ENCODE data around the gene MOB4. TPM values are rescaled to one million over a fixed set of nuclear protein-coding genes. Genes with fewer than 3 reads are reported as not detected.
"Not testable (repeated sequence)": the region's sequence is repeated elsewhere in the genome, so short reads cannot be mapped to it uniquely, and the experiment has no call there.

Gene MOB4
- 23.1 and 23.7 TPM in 2 replicates for total RNA-seq
- long read RNA-seq, transcript MOB4-207 (7 exons, 1,021 nt) = minor isoform, 42 of 356 reads
- long read RNA-seq, transcript MOB4-202 (8 exons, 3,986 nt) = major isoform, 311 of 356 reads
- long read RNA-seq, partial matches to known transcripts = 0 of 356 reads
- long read RNA-seq, other reads (novel, unspliced or antisense) = 1 of 356 reads

GRCh38 chr2:197515739-197516392, at the start of gene MOB4:
MOB4 (plus strand) TSS chr2:197516066; CDS start chr2:197516087, 21 bp downstream.
- DNase-seq (ENCODE audit: extremely low spot score, unreplicated experiment) = peak; percentile 98
- Mint-ChIP-seq H3K4me1 (ENCODE audit: unreplicated experiment) (peaks cover 38% of the 10 kb centered on the region), H3K9me3 (ENCODE audit: unreplicated experiment) (peaks cover 1% of the 10 kb centered on the region), H3K36me3 (ENCODE audit: unreplicated experiment) (peaks cover 1% of the 10 kb centered on the region), H3K27ac (ENCODE audit: unreplicated experiment) (peak within 1 kb of the TSS; percentile 96), H3K27me3 (ENCODE audit: unreplicated experiment) (no peaks in the 10 kb centered on the region), H3K4me3 (ENCODE audit: unreplicated experiment) (peak within 1 kb of the TSS; percentile 93)
- no peak for TF ChIP-seq CTCF (IDR thresholded peaks at IDR 0.05)

GRCh38 chr2:197472166-197472565, 43.7 kb upstream of the MOB4 start:
- Mint-ChIP-seq H3K4me3 (ENCODE audit: unreplicated experiment) (no peak overlapping the region), H3K9me3 (ENCODE audit: unreplicated experiment) (no peaks in the 10 kb centered on the region), H3K27ac (ENCODE audit: unreplicated experiment) (no peak overlapping the region), H3K27me3 (ENCODE audit: unreplicated experiment) (no peaks in the 10 kb centered on the region), H3K4me1 (ENCODE audit: unreplicated experiment) (no peaks in the 10 kb centered on the region), H3K36me3 (ENCODE audit: unreplicated experiment) (peaks cover 33% of the 10 kb centered on the region)
- DNase-seq (ENCODE audit: extremely low spot score, unreplicated experiment) = no peak
- no peak for TF ChIP-seq CTCF (IDR thresholded peaks at IDR 0.05)

GRCh38 chr2:197477797-197478196, 38.1 kb upstream of the MOB4 start:
- Mint-ChIP-seq H3K36me3 (ENCODE audit: unreplicated experiment) (peaks cover 29% of the 10 kb centered on the region), H3K4me1 (ENCODE audit: unreplicated experiment) (no peaks in the 10 kb centered on the region), H3K27me3 (ENCODE audit: unreplicated experiment) (no peaks in the 10 kb centered on the region), H3K27ac (ENCODE audit: unreplicated experiment) (no peak overlapping the region), H3K4me3 (ENCODE audit: unreplicated experiment) (no peak overlapping the region), H3K9me3 (ENCODE audit: unreplicated experiment) (no peaks in the 10 kb centered on the region)
- TF ChIP-seq CTCF (IDR thresholded peaks at IDR 0.05) = no peak
- DNase-seq (ENCODE audit: extremely low spot score, unreplicated experiment) = no peak

- no peak overlapping the region for H3K4me3 Mint-ChIP-seq (ENCODE audit: unreplicated experiment)
- no peak for TF ChIP-seq CTCF (IDR thresholded peaks at IDR 0.05)
- H3K27ac Mint-ChIP-seq (ENCODE audit: unreplicated experiment) = no peak overlapping the region
- no peaks in the 10 kb centered on the region for H3K27me3 Mint-ChIP-seq (ENCODE audit: unreplicated experiment)
- no peak for DNase-seq (ENCODE audit: extremely low spot score, unreplicated experiment)
- H3K9me3 Mint-ChIP-seq (ENCODE audit: unreplicated experiment) = peaks cover 3% of the 10 kb centered on the region
- no peaks in the 10 kb centered on the region for H3K4me1 Mint-ChIP-seq (ENCODE audit: unreplicated experiment)
- peaks cover 27% of the 10 kb centered on the region for H3K36me3 Mint-ChIP-seq (ENCODE audit: unreplicated experiment)
Observed at GRCh38 chr2:197480165-197481036, 35.5 kb upstream of the MOB4 start.

- not testable (repeated sequence) for H3K27me3 Mint-ChIP-seq (ENCODE audit: unreplicated experiment); H3K4me3 Mint-ChIP-seq (ENCODE audit: unreplicated experiment); H3K4me1 Mint-ChIP-seq (ENCODE audit: unreplicated experiment); DNase-seq (ENCODE audit: extremely low spot score, unreplicated experiment); H3K9me3 Mint-ChIP-seq (ENCODE audit: unreplicated experiment); H3K27ac Mint-ChIP-seq (ENCODE audit: unreplicated experiment)
- H3K36me3 Mint-ChIP-seq (ENCODE audit: unreplicated experiment) = peaks cover 44% of the 10 kb centered on the region
Observed at GRCh38 chr2:197484248-197484647, 31.6 kb upstream of the MOB4 start.
